Hindlimb muscle (tissue), 1 donor: Measurements from ENCODE around the gene CA5B. TPM values are rescaled to one million over a fixed set of nuclear protein-coding genes. Genes with fewer than 3 reads are reported as not detected.
A peak's percentile ranks its signal among the peaks of the same experiment; 100 is the strongest.
"Not testable (repeated sequence)": the region's sequence is repeated elsewhere in the genome, so short reads cannot be mapped to it uniquely, and the experiment has no call there.

ENCODE experiments used
- DNase-seq: peaks from one replicate; pipeline ENCODE4 v3.0.0-alpha.2; 2013
- polyA plus RNA-seq: library from polyadenylated mRNA; unstranded; fragments of 120-200 nt; gene quantifications from one replicate; pipeline ENCODE4 v1.2.1, GENCODE V29; 2013; ENCODE audit not compliant: insufficient read length

Gene CA5B
- polyA plus RNA-seq, 1 donor: 4.0 TPM

DNA sequence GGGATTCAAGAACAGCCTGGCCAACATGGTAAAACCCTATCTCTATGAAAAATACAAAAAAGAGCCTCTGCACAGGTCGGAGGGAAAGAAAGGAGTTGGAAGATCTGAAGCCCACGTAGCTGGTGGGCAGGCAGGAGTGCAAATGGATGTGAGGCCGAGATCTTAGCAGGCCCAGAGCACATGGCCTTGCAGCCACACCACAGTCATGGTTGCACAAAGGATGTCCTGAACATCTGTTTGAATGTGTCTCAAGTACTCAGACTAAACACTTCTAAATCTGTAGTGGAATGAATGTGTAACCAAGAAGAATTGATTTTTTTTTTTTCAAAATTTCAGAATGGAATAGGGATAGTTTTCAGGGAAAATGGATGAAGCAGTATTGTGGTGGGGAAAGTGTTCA is 10.8 kb downstream of the CA5B start:
- no peak for DNase-seq

DNA sequence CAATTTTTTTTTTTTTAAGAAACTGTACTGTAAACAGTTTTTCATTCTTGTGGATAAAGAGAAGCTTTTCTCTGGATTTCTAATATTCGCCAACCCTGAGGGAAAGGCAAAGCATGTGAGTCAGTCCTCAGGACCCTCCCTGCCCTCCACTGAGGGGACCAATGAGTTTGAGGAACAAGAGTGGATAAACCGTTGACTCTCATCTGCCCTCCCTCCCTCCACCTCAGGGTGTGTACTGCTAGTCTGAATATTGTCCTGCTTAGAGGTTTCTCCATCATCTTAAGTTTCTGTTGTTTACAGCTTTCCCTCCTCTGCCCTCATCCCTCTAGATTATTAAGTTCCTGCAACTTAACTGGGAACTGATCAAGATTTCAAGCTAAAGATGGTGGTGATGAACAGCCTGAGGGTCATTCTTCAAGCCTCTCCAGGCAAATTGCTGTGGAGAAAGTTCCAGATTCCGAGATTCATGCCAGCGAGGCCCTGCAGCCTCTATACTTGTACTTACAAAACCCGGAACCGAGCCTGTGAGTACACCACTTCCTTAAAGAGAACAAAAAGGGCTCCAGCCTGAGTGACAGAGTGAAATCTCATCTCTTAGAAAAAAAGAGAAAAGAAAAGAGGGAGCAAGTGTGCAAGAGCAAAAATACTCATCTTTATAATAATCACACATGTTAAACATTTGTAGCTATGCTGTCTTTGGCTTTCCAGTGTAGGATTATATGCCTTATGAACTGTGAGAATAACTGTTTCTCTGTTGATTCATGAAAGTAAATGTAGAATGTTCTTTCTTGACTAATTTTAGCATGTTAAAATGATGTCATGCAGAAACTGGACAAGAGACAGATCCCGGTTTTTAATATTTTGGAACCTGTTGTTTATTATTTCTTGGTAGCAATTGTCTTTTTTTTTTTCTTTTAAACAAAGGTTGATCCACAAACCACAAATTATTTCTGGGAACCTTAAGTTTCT is 11.9 kb downstream of the CA5B start:
- no peak for DNase-seq

DNA sequence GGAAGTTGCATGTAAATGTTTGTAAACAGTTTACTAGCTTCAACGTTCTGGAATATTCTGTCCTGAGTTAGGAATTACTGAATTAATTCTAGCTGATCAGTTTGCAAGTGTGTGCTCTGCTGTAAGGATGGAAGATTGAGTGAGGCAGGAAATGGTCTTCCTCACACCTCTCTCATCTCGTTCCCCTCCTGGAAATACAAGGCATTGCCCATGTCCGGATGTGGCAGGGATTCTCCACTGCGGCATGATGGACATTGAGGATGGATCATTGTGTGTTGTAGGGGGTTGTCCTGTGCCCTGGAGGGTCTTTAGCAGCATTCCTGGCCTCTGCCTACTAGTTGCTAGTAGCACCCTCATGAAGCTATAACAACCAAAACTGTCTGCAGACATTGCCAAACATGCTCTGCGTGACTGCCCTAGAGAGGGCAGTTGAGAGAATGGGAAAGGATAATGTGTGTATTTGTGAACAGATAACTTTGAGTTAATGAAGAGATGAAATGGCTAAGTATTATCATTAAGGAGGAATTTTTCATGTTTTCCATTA is 12.6 kb downstream of the CA5B start:
- no peak for DNase-seq

DNA sequence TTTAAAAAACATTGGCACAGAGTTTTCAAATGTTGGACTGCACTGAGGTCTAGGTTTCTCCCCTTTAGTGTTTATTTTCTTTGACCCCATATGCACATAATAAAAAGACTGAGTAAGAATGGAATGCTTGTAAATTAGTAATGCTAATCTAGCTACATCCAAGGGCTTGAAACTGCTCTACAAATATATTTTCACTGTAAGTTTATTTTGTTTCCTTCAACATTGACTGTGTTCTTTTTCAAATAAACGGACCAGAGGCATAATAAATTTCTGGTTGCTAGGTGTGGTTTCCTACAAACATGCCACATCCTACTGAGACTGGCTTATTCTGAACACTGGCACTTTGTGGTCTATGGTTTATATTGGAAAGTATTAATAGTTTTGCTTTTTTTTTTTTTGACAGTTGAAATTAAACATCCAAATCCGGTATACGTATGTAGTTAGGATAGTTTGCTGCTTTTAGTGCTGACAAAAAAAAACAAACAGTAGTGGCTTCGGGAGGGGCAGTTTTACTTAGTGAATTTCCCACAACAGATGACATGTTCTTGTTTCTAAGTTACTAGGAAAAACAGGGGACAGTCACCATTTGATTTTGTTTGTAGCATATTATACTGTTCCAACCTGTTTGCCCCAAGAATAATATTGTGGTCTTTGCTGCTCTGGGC is 13.2 kb downstream of the CA5B start:
- DNase-seq: no peak

DNA sequence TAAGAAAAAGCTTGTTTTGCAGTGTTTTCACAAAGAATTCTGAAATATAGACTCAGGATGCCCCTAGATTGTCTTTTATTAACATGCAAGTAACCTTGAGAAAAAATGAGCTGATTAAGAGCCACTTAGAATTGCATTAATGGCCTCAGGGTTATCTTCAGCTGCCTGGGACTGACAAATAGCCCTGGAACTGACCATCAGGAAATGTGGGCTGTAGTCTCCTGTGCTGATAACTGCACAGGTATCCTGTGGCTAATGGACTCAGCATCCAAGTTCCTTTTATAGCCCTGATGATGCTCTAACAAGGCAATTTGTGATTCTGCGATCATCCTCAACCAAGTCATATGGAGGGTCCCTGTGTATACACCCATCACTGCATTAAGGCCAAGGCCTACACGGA is 17.0 kb downstream of the CA5B start:
- DNase-seq: no peak

DNA sequence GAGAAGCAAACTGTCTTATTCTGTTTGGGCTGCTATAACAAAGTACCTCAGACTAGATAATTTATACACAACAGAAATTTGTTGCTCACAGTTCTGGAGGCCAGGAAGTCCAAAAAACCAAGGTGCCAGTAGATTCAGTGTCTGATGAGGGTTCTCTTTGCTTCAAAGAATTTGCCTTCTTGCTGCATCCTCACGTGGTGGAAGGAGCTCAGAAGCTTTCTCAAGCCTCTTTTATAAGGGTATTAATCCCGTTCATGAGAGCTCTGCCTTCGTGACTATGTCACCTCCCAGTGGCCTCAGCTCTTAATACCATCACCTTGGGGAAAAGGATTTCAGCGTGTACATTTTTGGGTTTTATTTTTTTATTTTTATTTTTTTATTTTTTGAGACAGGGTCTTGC is 20.1 kb downstream of the CA5B start:
- no peak for DNase-seq

DNA sequence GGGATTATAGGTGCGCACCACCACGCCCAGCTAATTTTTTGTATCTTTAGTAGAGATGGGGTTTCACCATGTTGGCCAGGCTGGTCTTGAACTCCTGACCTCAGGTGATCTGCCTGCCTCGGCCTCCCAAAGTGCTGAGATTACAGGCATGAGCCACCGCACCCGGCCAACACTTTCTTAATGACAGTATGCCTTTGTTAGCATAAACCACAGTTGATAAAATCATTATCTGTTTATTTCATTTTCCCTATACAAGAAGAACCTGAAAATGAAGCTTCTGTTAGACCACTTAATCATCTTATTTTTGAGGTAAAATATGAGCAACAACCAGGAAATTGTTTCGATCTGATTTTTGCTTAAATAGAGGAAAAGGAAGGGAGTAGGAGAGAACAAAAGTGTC is 21.8 kb downstream of the CA5B start:
- DNase-seq: not testable (repeated sequence)

DNA sequence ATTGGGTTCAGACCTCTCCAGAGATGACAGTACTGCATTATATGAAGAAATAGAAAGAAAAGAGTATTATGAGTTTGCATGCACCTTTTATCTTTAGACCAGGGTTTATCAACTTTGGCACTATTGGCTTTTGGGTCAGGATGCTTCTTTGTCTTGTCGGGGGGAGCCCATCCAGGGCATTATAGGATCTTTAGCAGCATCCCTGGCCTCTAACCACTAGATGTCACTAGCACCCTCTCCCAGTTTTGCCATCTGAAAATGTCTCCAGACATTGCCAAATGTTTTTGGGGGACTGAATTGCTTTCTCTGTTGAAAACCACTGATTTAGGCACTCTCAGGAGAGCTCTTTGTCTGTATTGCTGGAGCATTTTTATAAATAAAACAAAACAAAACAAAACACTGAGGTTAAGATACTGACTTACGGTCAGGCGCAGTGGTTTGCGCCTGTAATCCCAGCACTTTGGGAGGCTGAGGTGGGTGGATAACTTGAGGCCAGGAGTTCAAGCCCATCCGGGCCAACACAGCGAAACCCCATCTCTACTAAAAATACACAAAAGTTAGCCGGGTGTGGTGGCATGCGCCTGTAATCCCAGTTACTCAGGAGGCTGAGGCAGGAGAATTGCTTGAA is 23.6 kb downstream of the CA5B start:
- DNase-seq: no peak

DNA sequence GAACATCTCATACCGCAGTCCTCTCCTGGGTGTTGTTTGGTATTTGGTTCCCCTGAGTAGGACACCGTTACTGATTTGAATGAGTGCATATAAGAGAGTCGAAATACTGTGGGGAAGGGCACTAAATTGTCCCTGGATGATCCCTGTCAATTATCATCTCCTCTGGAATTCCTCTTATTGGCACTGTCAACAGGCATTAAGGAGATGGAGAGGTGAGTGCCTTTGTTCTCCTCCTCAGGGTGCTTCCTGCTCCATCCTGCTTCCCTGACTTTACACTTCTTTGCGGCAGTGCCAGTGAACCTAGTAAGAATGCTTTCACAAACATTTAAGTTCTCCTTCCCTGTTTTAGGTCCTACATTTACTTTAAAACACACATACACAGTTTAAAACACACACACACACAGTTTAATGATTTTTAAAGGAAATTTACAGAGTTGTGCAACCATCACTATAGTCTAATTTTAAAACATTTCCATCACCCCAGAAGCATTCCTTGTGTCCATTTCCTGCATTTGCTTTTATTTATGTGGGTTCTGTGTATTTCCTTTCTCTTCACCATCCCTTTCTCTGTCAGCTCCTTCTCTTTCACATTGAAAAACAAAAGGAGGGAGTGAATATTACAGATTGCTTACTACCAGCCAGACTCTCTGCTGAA is 31.4 kb downstream of the CA5B start:
- no peak for DNase-seq

DNA sequence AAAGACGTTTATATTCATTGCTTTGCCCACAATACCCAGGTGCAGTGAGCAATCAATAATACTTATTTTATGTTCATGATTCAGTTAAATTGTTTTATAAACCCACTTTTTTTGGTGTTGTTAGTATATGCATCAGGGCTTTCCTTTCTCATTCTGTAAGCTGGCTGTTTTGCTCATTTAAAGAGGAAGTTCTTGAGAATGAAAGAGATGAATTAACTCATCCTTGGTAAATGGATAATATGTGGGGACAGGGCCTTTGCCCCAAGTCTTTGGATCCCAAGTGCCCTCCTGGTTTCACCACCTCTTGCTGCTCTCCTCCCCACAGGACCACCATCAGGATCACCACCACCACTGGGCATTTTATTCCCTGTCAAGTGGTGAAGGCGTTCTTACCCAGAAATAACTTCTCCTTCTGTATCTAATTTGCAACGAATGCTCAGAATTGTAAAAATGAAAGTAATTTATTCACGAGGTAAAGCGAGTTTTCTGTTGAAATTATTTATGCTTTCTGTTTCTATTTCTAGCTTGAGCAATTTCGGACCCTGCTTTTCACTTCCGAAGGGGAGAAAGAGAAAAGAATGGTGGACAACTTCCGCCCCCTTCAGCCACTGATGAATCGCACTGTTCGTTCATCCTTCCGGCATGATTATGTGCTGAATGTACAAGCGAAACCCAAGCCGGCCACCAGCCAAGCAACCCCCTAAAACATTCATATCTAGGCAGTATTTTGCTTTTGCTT is 44.1 kb downstream of the CA5B start:
- DNase-seq: no peak

DNA sequence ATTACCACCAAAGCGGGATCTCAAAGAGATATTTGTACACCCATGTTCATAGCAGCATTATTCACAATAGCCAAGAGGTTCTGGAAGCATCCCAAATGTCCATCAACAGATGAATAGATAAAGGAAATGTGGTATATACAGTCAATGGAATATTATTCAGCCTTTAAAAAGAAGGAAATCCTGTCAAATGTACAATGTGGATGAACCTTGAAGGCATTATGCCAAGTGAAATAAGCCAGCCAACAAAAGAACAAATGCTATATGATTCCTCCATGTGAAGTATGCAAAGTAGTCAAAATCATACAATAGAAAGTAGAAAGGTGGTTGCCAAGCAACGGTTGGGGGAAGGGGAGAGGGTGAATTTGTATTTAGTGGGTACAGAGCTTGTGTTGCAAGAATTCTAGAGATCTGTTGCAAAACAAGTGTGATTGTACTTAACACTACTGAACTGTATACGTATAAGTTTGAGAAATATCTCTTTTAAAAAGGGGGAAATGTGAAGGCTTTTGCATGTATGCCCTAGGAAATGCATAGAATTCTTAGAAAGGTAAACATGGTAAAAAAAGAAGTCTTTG is 47.2 kb downstream of the CA5B start:
- DNase-seq: no peak

DNA sequence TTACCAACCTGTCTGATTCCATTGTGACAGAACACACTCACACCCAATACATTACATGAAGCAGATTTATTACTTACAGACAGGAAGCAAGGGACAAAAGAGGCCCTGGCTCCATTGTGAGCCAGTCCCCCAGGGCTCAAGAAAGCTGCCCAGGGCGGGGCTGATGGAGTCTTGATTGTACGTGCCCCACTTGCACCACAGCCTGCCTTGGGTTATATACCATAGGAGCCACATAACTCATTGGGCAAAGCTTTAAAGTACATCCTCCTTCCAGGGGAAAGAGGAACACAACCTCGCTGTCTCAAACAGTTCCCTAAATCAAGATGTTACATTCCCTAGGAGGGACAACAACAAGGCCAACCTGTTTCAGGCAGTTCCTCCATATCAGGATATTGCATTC is 48.8 kb downstream of the CA5B start:
- DNase-seq: no peak

DNA sequence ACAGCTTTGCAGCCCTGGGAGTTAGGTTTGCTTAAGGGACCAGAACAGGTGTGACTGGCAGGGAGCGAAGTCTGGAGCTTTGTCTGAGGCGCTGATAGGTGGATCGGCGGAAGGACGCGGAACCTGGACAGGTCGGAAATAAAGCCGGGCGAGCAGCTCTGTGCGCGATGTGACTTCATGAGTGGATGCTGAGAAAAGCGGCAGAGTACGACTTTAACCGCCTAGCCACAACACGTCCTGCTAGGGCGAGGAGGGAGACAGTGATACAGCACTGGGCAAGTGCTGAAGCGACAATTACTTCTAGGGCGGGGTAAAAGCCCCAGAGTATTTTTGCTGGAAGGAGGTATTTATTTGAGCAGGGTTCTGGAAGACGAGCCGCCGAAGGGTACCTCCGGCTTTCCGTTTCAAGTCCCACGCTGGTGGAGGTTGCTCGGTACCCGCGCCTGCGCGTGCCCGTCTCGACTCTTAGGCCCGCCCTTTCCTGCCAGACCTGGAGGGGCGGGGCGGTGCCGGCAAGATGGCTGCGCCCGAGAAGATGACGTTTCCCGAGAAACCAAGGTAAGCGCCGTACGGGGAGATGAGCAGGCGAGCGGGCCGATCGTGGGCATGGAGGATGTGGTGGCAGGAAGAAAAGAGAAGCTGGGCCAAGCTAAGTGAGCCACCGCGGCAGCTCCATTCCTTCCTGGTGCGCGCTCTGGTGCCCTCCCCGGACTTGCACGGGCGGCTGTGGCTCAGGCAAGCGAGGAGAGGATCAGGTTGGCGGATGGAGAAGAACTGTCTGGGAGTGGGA is 52.1 kb downstream of the CA5B start, which contains the start of gene ZRSR2:
Gene ZRSR2, plus strand, starts transcription at position 506 of the 790 bp plus-strand sequence. Its CDS starts 12 bp downstream, at position 518.
- DNase-seq: peak; percentile 70

DNA sequence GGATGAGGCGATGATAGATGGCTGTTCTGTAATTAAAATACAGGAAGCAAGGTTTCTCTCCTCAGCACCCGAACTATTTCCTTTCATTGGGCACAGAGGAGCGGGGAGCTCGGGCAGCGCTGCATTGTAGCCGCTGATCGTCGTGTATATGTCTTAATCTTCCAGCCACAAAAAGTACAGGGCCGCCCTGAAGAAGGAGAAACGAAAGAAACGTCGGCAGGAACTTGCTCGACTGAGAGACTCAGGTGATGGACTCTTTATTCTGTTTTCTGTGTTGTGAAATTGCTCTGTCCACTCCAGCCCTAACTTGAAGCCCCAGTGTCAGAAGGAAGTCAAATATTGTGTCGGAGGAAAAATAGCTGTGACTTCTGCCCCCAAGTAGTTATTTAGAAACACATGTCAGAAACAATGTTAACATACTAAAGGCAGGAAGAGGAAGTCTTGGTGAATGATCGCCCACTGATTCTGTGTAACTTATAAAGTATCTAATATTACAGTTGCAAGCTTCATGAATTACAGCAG is 52.8 kb downstream of the CA5B start:
- peak; percentile 16 for DNase-seq

DNA sequence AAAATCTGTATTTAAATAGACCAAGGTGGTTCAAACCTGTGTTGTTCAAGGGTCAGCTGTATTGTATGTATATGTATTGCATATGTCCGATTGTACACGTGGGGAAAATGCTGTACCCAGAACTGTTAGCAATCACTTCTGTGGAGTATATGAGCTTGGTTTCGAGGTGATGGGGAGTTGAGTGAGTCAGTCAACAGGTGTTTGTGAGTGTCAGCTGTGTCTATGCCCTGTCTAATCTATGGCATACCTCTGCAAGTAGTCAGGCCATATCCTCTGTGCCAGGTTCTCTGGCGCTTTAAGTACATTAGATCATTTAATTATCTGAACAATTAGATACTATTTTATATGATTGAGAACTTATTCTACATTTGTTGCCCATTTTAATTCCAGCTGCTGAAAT is 59.6 kb downstream of the CA5B start:
- no peak for DNase-seq

DNA sequence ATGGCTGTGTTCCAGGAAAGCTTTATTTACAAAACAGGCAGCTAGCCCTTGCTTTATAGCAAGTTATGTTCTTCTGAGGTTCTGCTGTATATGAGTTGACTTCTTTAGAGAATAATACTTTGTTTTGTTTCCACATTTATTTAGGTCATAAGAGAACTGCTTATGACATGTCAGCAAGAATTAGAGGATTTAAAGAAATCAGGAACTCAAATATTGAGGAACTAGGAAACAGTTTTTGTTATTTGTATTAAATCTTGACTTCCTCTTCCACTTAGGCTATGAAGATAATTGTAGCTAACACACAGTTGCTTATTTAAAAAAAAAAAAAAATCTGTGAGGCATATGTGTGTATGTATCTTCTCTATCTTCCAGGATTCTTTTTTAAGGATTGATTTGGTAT is 66.5 kb downstream of the CA5B start:
- no peak for DNase-seq

DNA sequence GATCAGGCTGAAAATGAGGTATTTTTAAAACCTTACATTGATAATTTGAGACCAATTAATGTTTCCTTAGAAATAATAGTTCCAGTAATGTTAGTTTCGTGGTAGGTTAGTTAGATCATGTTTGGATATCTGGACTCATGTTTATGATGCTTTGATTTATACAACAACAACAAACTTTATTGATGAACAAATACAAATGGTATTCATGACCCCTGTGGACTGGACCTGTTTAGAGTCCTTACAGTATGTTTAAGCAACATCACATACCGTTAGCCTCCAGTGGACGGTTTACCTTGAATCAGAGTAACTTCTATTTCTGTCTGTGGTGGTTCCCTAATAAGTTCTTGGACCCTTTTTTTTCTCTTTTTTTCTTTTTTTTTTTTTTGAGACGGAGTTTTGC is 70.2 kb downstream of the CA5B start:
- DNase-seq: no peak

DNA sequence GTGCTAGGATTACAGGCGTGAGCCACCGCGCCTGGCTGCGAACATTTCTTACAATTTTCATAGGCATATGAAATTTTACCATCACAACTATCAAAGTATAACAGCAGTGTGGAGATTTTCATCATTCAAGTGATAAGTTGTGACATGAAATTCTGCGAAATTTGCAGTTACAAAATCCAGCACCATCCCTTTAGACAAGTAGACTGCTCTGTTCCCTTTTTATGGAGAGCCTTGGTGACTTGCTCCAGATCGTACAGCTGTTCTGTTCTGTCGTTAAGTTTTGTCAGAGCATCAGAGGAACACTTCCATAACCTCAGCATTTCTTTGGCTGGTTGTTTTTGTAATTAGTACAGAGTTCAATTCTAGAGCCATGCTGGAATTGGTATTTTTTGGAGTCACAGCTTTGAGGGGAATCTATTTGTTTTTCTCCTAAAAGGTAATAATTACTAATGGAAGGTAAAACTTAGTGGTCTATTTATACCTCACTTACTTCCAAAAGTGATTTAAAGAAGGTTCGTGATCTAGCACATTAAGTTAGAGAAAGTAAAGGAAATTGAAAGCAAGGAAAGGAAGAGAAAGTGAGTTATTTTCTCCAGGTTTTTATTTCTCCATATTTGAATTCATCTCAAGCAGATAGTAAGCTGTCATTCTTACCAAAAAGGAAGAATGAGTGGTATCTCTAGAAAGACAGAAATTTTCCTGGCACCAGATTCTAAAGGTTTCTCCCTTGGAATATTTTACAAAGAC is 74.3 kb downstream of the CA5B start:
- DNase-seq: no peak

DNA sequence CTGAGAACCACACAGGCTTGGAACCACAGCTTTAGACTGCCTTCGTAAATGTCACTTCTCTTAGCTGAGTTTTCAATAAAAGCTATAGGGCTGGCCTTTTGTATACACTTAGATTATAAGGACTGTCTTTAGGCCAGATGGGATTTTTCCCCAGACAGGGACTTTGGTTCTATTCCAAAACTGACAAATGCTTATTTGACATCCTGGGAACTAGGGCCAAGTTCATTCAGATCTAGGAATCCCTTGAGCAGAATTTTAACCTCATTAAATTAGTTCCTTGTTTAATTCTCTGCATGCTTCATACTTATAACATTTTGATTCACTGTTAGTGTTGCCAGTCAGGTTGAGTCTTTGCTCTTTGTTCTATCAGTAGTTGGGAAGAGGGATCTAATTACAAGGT is 75.3 kb downstream of the CA5B start:
- no peak for DNase-seq
